NB4 (cell line): Measurements from ENCODE around the gene KCNQ1.

Experiments
- DNase-seq: peaks from one replicate; pipeline ENCODE4 v3.0.0; 2010; ENCODE audit warnings: low read depth
- H3K4me3 ChIP-seq: one replicate; pipeline ENCODE4 v1.5.1; 2011; ENCODE audit warnings: mild to moderate bottlenecking, low read depth, low read length, moderate library complexity
- CTCF ChIP-seq: IDR thresholded peaks from one replicate; pipeline ENCODE4 v1.5.1; 2012; ENCODE audit warnings: low read depth, low read length
- MAX ChIP-seq: IDR thresholded peaks from 2 replicates; pipeline ENCODE4 v1.6.1; 2011; ENCODE audit warnings: low read depth, low read length
- MYC ChIP-seq: IDR thresholded peaks from 2 replicates; pipeline ENCODE4 v1.6.1; 2011; ENCODE audit warnings: low read depth, low read length
- POLR2A ChIP-seq: IDR thresholded peaks from 2 replicates; pipeline ENCODE4 v1.6.1; 2011; ENCODE audit warnings: mild to moderate bottlenecking; ENCODE audit not compliant: insufficient read length; ENCODE audit errors: extremely low read depth

KCNQ1 gene

GRCh38 chr11:2443406-2443805, 1.4 kb upstream of the KCNQ1 start:
- no peak for DNase-seq
- H3K4me3 ChIP-seq, result no peak overlapping the region
- TF ChIP-seq CTCF, result no peak
- TF ChIP-seq POLR2A, result no peak
- no peak for TF ChIP-seq MAX

- no peak for DNase-seq
- TF ChIP-seq CTCF (no peak), MYC (no peak), MAX (no peak), POLR2A (no peak)
- no peak within 1 kb of the TSS for H3K4me3 ChIP-seq
Observed at GRCh38 chr11:2443881-2444820, 657 bp upstream of the KCNQ1 start, which contains the start of gene TRPM5. Gene TRPM5 (minus strand): TSS chr11:2444514. CDS start chr11:2423036, 21,478 bp downstream.

- no peak for TF ChIP-seq MYC
- no peak for TF ChIP-seq POLR2A
- no peak for TF ChIP-seq MAX
- no peak for TF ChIP-seq CTCF
- H3K4me3 ChIP-seq, result no peak overlapping the region
- no peak for DNase-seq
Observed at GRCh38 chr11:2445746-2446551, 1.1 kb downstream of the KCNQ1 start.

- no peak overlapping the region for H3K4me3 ChIP-seq
- peak; percentile 37 for DNase-seq
Observed at GRCh38 chr11:2446590-2447252, 1.9 kb downstream of the KCNQ1 start.

More at GRCh38 chr11:2446590-2447252, 1.9 kb downstream of the KCNQ1 start:
- TF ChIP-seq CTCF (no peak), MYC (no peak), MAX (no peak), POLR2A (no peak)
